ENCODE data around the gene AKAP13.

GRCh38 chr15:85693277-85693676 is 312.9 kb downstream of the AKAP13 start:
- TF ChIP-seq POLR2A (IDR thresholded peaks at IDR 0.05) (no peak), CTCF (IDR thresholded peaks at IDR 0.05) (no peak)

All from esophagus squamous epithelium (tissue), 4 donors.